Breast epithelium (tissue), 4 donors: ENCODE measurements around the gene USP1. TPM values are rescaled to one million over a fixed set of nuclear protein-coding genes. Genes with fewer than 3 reads are reported as not detected.
A peak's percentile ranks its signal among the peaks of the same experiment; 100 is the strongest.

Source experiments
- DNase-seq, 2 donors: peaks; one replicate each; pipeline ENCODE4 v3.0.0-alpha.2; 2019; ENCODE audit warnings: low spot score in 2 of 2
- H3K27ac ChIP-seq, 2 donors: fragments of 200-600 bp; sonication (generic) in 1 of 2; one replicate each; pipeline ENCODE4 v1.5.1; 2016 to 2019; ENCODE audit warnings: mild to moderate bottlenecking in 1 of 2
- H3K27me3 ChIP-seq, 2 donors: fragments of 200-600 bp; sonication (generic) in 1 of 2; one replicate each; pipeline versions ENCODE4 v1.5.1 to v1.6.0; 2017 to 2019; ENCODE audit warnings: control low read depth in 1 of 2, mild to moderate bottlenecking in 1 of 2
- H3K36me3 ChIP-seq: fragments of 200-600 bp; one replicate; pipeline ENCODE4 v1.5.1; 2019
- H3K4me1 ChIP-seq, 2 donors: fragments of 200-600 bp; sonication (generic); one replicate each; pipeline ENCODE4 v1.5.1; 2016 to 2019; ENCODE audit warnings: control low read depth in 1 of 2
- H3K4me3 ChIP-seq, 3 donors: fragments of 200-600 bp; sonication (generic); 1 replicate in 2 of 3; 2 replicates in 1 of 3; pipeline ENCODE4 v1.5.1; 2016 to 2019; ENCODE audit warnings: mild to moderate bottlenecking in 3 of 3, moderate library complexity in 2 of 3
- H3K9me3 ChIP-seq, 2 donors: fragments of 200-600 bp; sonication (generic) in 1 of 2; one replicate each; pipeline ENCODE4 v1.5.1; 2016 to 2019; ENCODE audit warnings: control low read depth in 1 of 2
- CTCF ChIP-seq, 3 donors: fragments of 450-650 bp; IDR thresholded peaks; one replicate each; pipeline ENCODE4 v1.5.1; 2016 to 2017; ENCODE audit warnings: antibody characterized with exemption in 3 of 3, mild to moderate bottlenecking in 3 of 3, moderate library complexity in 3 of 3
- POLR2A ChIP-seq: fragments of 450-650 bp; IDR thresholded peaks from one replicate; pipeline ENCODE4 v1.6.1; 2016; ENCODE audit warnings: antibody characterized with exemption, mild to moderate bottlenecking, moderate library complexity
- POLR2AphosphoS5 ChIP-seq, 3 donors: sonication (generic); formaldehyde crosslinking; IDR thresholded peaks; one replicate each; pipeline ENCODE4 v1.6.1; 2017; ENCODE audit warnings: antibody characterized with exemption in 3 of 3
- intact Hi-C: fragments of 100-400 bp; cut with DNase I; formaldehyde crosslinking; loops from one replicate; pipeline ENCODE4 v1.15.1; 2023; ENCODE audit warnings: low total_unique reads
- total RNA-seq, 3 donors: library from RNA; depleted of rRNA; stranded (reverse); fragments of >200 nt; gene quantifications; one replicate each; pipeline ENCODE4 v1.1.0, GENCODE V29; 2016

USP1 gene
- total RNA-seq, 3 donors from 2014 or later: 19.4 to 39.7 (median 29.8) TPM

- H3K9me3 ChIP-seq: no peaks in the 10 kb centered on the region
- no peak overlapping the region for H3K4me3 ChIP-seq
- H3K27me3 ChIP-seq: no peaks in the 10 kb centered on the region
- intact Hi-C loops: no loop called here
- no peak for DNase-seq
- H3K27ac ChIP-seq: no peak overlapping the region
- no peaks in the 10 kb centered on the region for H3K36me3 ChIP-seq
- TF ChIP-seq CTCF (IDR thresholded peaks at IDR 0.05): no peak
- TF ChIP-seq POLR2A: no peak
- no peak for TF ChIP-seq POLR2AphosphoS5 (IDR thresholded peaks at IDR 0.05)
- H3K4me1 ChIP-seq: peaks cover 0 to 8% of the 10 kb centered on the region in 2 donors
These were observed 2.2 kb upstream of the USP1 start for GRCh38 chr1:62434618-62435001.

- peak overlapping the region; percentile 99 for H3K27ac ChIP-seq
- intact Hi-C loops: no loop called here
- peak overlapping the region; percentile 91 to 97 (median 93) for H3K4me3 ChIP-seq
- H3K9me3 ChIP-seq: no peaks in the 10 kb centered on the region
- H3K27me3 ChIP-seq: no peaks in the 10 kb centered on the region
- H3K36me3 ChIP-seq: no peaks in the 10 kb centered on the region
- no peak for TF ChIP-seq POLR2AphosphoS5 (IDR thresholded peaks at IDR 0.05)
- peaks cover 0 to 8% of the 10 kb centered on the region in 2 donors for H3K4me1 ChIP-seq
- peak in 1 of 2 donors; percentile 64 for DNase-seq
These were observed 1.4 kb upstream of the USP1 start for GRCh38 chr1:62435231-62436038.

GRCh38 chr1:62436039-62436465, 797 bp upstream of the USP1 start:
- Histone ChIP-seq H3K27me3 (no peaks in the 10 kb centered on the region), H3K4me1 (peaks cover 0 to 8% of the 10 kb centered on the region in 2 donors), H3K9me3 (no peaks in the 10 kb centered on the region), H3K27ac (peak overlapping the region; percentile 99), H3K4me3 (peak overlapping the region; percentile 91 to 97 (median 93)), H3K36me3 (no peaks in the 10 kb centered on the region)
- intact Hi-C loops: no loop called here
- peak in 1 of 2 donors; percentile 95 for DNase-seq
- TF ChIP-seq CTCF (IDR thresholded peaks at IDR 0.05) (no peak), POLR2AphosphoS5 (IDR thresholded peaks at IDR 0.05) (peak; percentile 96 to 99 (median 98)), POLR2A (peak; percentile 96)

GRCh38 chr1:62437273-62437940, 558 bp downstream of the USP1 start:
- Histone ChIP-seq H3K27me3 (no peaks in the 10 kb centered on the region), H3K36me3 (peaks cover 8% of the 10 kb centered on the region), H3K4me3 (peak overlapping the region; percentile 91 to 97 (median 93)), H3K27ac (peak overlapping the region; percentile 99), H3K4me1 (peaks cover 0 to 8% of the 10 kb centered on the region in 2 donors), H3K9me3 (no peaks in the 10 kb centered on the region)
- intact Hi-C loops: no loop called here
- DNase-seq: peak in 1 of 2 donors; percentile 51
- no peak for TF ChIP-seq CTCF (IDR thresholded peaks at IDR 0.05)
- TF ChIP-seq POLR2AphosphoS5 (IDR thresholded peaks at IDR 0.05): no peak
- no peak for TF ChIP-seq POLR2A

- Histone ChIP-seq H3K4me1 (peaks cover 0 to 8% of the 10 kb centered on the region in 2 donors), H3K27me3 (no peaks in the 10 kb centered on the region), H3K9me3 (no peaks in the 10 kb centered on the region), H3K27ac (peak overlapping the region; percentile 99), H3K4me3 (peak overlapping the region; percentile 91 to 97 (median 93)), H3K36me3 (peaks cover 8% of the 10 kb centered on the region)
- no peak for DNase-seq
- intact Hi-C loops: no loop called here
- TF ChIP-seq POLR2AphosphoS5 (IDR thresholded peaks at IDR 0.05) (no peak), POLR2A (no peak), CTCF (IDR thresholded peaks at IDR 0.05) (no peak)
These were observed 1.3 kb downstream of the USP1 start for GRCh38 chr1:62438163-62438562.
